SK-N-SH treated with all-trans-retinoic acid at 6 μM for 48 hours (cell line): ENCODE measurements around the gene CHRNA4.

Experiments used
- ATAC-seq: fragments of 200-7000 bp; cut with Tn5 transposase; 3 replicates; pipeline ENCODE4 v1.9.1; 2020; ENCODE audit warnings: mild to moderate bottlenecking, moderate library complexity
- ARNTL ChIP-seq: fragments of 450-650 bp; formaldehyde crosslinking; IDR thresholded peaks from 2 replicates; pipeline ENCODE4 v1.5.0; 2020; ENCODE audit warnings: low read depth, mild to moderate bottlenecking, moderate library complexity, borderline replicate concordance
- BACH2 ChIP-seq: fragments of 250-450 bp; sonication (Bioruptor Pico); IDR thresholded peaks from 2 replicates; pipeline ENCODE4 v1.9.0; 2021; ENCODE audit warnings: mild to moderate bottlenecking, borderline replicate concordance
- CREB5 ChIP-seq: fragments of 250-450 bp; sonication (Bioruptor Pico); IDR thresholded peaks from 2 replicates; pipeline ENCODE4 v1.5.1; 2020; ENCODE audit warnings: low read depth, mild to moderate bottlenecking, moderate library complexity
- CSDC2 ChIP-seq: fragments of 250-450 bp; sonication (Bioruptor Pico); IDR thresholded peaks from 2 replicates; pipeline ENCODE4 v1.5.0; 2020; ENCODE audit warnings: mild to moderate bottlenecking, moderate library complexity
- CSRNP3 ChIP-seq: fragments of 250-450 bp; sonication (Bioruptor Pico); IDR thresholded peaks from 2 replicates; pipeline ENCODE4 v1.5.1; 2021; ENCODE audit warnings: mild to moderate bottlenecking, moderate library complexity
- GLIS3 ChIP-seq: fragments of 250-450 bp; sonication (Bioruptor Pico); IDR thresholded peaks from 2 replicates; pipeline ENCODE4 v1.5.0; 2020; ENCODE audit warnings: mild to moderate bottlenecking, moderate library complexity
- ISL1 ChIP-seq: fragments of 250-450 bp; sonication (Bioruptor Pico); IDR thresholded peaks from 2 replicates; pipeline ENCODE4 v2.1.2; 2022; ENCODE audit warnings: mild to moderate bottlenecking, moderate library complexity
- OSR1 ChIP-seq: fragments of 250-450 bp; sonication (Bioruptor Pico); IDR thresholded peaks from 2 replicates; pipeline ENCODE4 v1.8.0; 2022; ENCODE audit warnings: moderate library complexity, mild to moderate bottlenecking, inconsistent platforms
- PATZ1 ChIP-seq: fragments of 250-450 bp; sonication (Bioruptor Pico); IDR thresholded peaks from 2 replicates; pipeline ENCODE4 v1.8.0; 2020; ENCODE audit warnings: mild to moderate bottlenecking, moderate library complexity, borderline replicate concordance
- POU6F1 ChIP-seq: fragments of 250-450 bp; sonication (Bioruptor Pico); IDR thresholded peaks from 2 replicates; pipeline ENCODE4 v1.8.0; 2021; ENCODE audit warnings: low read depth, mild to moderate bottlenecking, moderate library complexity, borderline replicate concordance
- PPARA ChIP-seq: fragments of 250-450 bp; sonication (Bioruptor Pico); IDR thresholded peaks from 2 replicates; pipeline ENCODE4 v1.5.0; 2020; ENCODE audit warnings: mild to moderate bottlenecking, borderline replicate concordance
- RARB ChIP-seq: fragments of 250-450 bp; sonication (Bioruptor Pico); IDR thresholded peaks from 2 replicates; pipeline ENCODE4 v1.8.0; 2021; ENCODE audit warnings: mild to moderate bottlenecking, moderate library complexity
- SNAI2 ChIP-seq: fragments of 250-450 bp; sonication (Bioruptor Pico); IDR thresholded peaks from 2 replicates; pipeline ENCODE4 v1.5.0; 2020; ENCODE audit warnings: mild to moderate bottlenecking, moderate library complexity
- TCF4 ChIP-seq: fragments of 250-450 bp; sonication (Bioruptor Pico); IDR thresholded peaks from 2 replicates; pipeline ENCODE4 v1.8.0; 2021; ENCODE audit warnings: mild to moderate bottlenecking, moderate library complexity, borderline replicate concordance
- TOX ChIP-seq: fragments of 250-450 bp; sonication (Bioruptor Pico); IDR thresholded peaks from 2 replicates; pipeline ENCODE4 v1.8.0; 2021; ENCODE audit warnings: mild to moderate bottlenecking, moderate library complexity, borderline replicate concordance
- ZC3H10 ChIP-seq: fragments of 250-450 bp; sonication (Bioruptor Pico); IDR thresholded peaks from 2 replicates; pipeline ENCODE4 v1.5.1; 2021; ENCODE audit warnings: mild to moderate bottlenecking, moderate library complexity
- ZFP3 ChIP-seq: fragments of 250-450 bp; sonication (Bioruptor Pico); IDR thresholded peaks from 2 replicates; pipeline ENCODE4 v1.5.0; 2020; ENCODE audit warnings: mild to moderate bottlenecking, moderate library complexity
- ZFP30 ChIP-seq: fragments of 450-650 bp; formaldehyde crosslinking; IDR thresholded peaks from 2 replicates; pipeline ENCODE4 v1.5.0; 2022; ENCODE audit warnings: mild to moderate bottlenecking, moderate library complexity
- ZNF565 ChIP-seq: fragments of 450-650 bp; formaldehyde crosslinking; conservative IDR thresholded peaks from 2 replicates; pipeline ENCODE4 v1.5.0; 2020; ENCODE audit warnings: low read depth, mild to moderate bottlenecking, moderate library complexity
- ZNF70 ChIP-seq: fragments of 450-650 bp; formaldehyde crosslinking; IDR thresholded peaks from 2 replicates; pipeline ENCODE4 v1.5.0; 2020; ENCODE audit warnings: mild to moderate bottlenecking, moderate library complexity
- ZNF8 ChIP-seq: fragments of 450-650 bp; formaldehyde crosslinking; IDR thresholded peaks from 2 replicates; pipeline ENCODE4 v1.5.0; 2020; ENCODE audit warnings: mild to moderate bottlenecking, moderate library complexity

The CHRNA4 gene

GRCh38 chr20:63301671-63302070, 59.5 kb downstream of the CHRNA4 start:
- ATAC-seq, result no peak
- no peak for TF ChIP-seq TOX (CRISPR knock-in tag)
- TF ChIP-seq CREB5, result no peak
- no peak for TF ChIP-seq RARB (CRISPR knock-in tag)
- TF ChIP-seq ZNF70 (CRISPR knock-in tag), result no peak
- TF ChIP-seq ZNF565 (CRISPR knock-in tag), result no peak
- no peak for TF ChIP-seq SNAI2
- no peak for TF ChIP-seq PATZ1 (CRISPR knock-in tag)
- no peak for TF ChIP-seq ARNTL (CRISPR knock-in tag)
- no peak for TF ChIP-seq ISL1 (CRISPR knock-in tag)

GRCh38 chr20:63298731-63299312, 62.3 kb downstream of the CHRNA4 start:
- no peak for TF ChIP-seq CSRNP3 (CRISPR knock-in tag)
- TF ChIP-seq ZNF70 (CRISPR knock-in tag), result no peak
- TF ChIP-seq PATZ1 (CRISPR knock-in tag), result no peak
- no peak for TF ChIP-seq ZNF565 (CRISPR knock-in tag)
- no peak for TF ChIP-seq CSDC2 (CRISPR knock-in tag)
- no peak for TF ChIP-seq POU6F1 (CRISPR knock-in tag)
- TF ChIP-seq OSR1 (CRISPR knock-in tag), result no peak
- no peak for TF ChIP-seq CREB5
- no peak for TF ChIP-seq GLIS3
- no peak for TF ChIP-seq TOX (CRISPR knock-in tag)
- no peak for TF ChIP-seq ARNTL (CRISPR knock-in tag)
- no peak for TF ChIP-seq TCF4
- TF ChIP-seq ZNF8 (CRISPR knock-in tag), result no peak
- ATAC-seq, result no peak

GRCh38 chr20:63297796-63298572, 63.2 kb downstream of the CHRNA4 start:
- ATAC-seq, result no peak
- TF ChIP-seq ISL1 (CRISPR knock-in tag) (no peak), CSDC2 (CRISPR knock-in tag) (no peak), PPARA (CRISPR knock-in tag) (no peak), PATZ1 (CRISPR knock-in tag) (no peak), TOX (CRISPR knock-in tag) (no peak), POU6F1 (CRISPR knock-in tag) (no peak), BACH2 (no peak), RARB (CRISPR knock-in tag) (no peak), ZNF565 (CRISPR knock-in tag) (no peak), ZFP3 (CRISPR knock-in tag) (no peak), ZC3H10 (no peak), ZFP30 (CRISPR knock-in tag) (no peak)
